Liver (tissue), 3 donors: Measurements from ENCODE around the gene COX4I1.

Source experiments
- HNF4A ChIP-seq, 2 donors: conservative IDR thresholded peaks; 2 replicates each; pipeline ENCODE4 v1.6.1; 2016; ENCODE audit warnings: antibody characterized with exemption in 2 of 2, mild to moderate bottlenecking in 2 of 2
- JUND ChIP-seq, 2 donors: IDR thresholded peaks; 2 replicates each; pipeline ENCODE4 v1.6.1; 2016; ENCODE audit warnings: antibody characterized with exemption in 2 of 2
- TF ChIP-seq, protein P1 (sequence below): fragments of 150-350 bp; IDR thresholded peaks from 2 replicates; pipeline ENCODE4 v1.5.1; 2017; ENCODE audit warnings: improper control_type of control experiment, low read depth, low read length; ENCODE audit not compliant: missing input control
- donor health status: healthy.
- donor health status: healthy.

DNA sequence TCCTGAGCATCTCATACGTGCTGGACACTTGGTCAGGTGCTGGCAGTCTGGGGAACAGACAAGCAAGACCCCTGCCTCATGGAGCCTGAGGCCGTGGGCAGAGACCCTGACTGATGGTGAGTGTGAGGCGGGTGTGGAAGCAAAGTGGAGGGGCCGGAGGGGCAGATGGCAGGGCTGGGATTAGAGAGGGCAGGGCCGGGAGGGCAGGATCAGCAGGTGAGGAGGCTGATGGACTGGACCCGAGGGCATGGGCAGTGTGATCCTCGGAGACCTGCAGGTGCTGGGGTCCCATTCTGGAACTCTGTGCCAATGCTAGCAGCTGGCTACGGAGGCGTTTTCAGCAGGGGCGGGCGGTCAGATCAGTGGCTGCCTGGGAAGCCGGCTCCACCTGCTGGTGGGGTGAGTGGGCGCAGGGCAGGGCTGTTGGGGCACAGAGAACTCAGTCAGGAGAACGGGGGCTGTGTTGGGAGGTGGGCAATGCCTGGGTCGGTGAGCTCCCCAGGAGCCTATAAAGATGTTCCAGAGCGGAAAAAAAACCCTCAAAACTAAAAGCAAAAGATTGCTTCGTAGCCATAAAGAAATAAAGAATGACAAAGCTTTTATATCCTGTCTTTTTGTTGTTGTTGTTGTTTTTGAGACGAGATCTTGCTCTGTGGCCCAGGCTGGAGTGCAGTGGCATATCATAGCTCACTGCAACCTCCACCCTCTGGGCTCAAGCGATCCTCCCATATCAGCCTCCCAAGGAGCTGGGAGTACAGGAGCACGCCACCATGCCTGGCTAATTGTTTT, 39.7 kb upstream of the COX4I1 start:
- TF ChIP-seq HNF4A (conservative IDR thresholded peaks at IDR 0.05) = no peak
- TF ChIP-seq, protein P1, sequence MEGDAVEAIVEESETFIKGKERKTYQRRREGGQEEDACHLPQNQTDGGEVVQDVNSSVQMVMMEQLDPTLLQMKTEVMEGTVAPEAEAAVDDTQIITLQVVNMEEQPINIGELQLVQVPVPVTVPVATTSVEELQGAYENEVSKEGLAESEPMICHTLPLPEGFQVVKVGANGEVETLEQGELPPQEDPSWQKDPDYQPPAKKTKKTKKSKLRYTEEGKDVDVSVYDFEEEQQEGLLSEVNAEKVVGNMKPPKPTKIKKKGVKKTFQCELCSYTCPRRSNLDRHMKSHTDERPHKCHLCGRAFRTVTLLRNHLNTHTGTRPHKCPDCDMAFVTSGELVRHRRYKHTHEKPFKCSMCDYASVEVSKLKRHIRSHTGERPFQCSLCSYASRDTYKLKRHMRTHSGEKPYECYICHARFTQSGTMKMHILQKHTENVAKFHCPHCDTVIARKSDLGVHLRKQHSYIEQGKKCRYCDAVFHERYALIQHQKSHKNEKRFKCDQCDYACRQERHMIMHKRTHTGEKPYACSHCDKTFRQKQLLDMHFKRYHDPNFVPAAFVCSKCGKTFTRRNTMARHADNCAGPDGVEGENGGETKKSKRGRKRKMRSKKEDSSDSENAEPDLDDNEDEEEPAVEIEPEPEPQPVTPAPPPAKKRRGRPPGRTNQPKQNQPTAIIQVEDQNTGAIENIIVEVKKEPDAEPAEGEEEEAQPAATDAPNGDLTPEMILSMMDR = peak; percentile 58
- TF ChIP-seq JUND (IDR thresholded peaks at IDR 0.05) = no peak
